ENCODE measurements around the gene NKIRAS2. TPM values are rescaled to one million over a fixed set of nuclear protein-coding genes. Genes with fewer than 3 reads are reported as not detected.

Gene NKIRAS2
- total and polyA plus RNA-seq, 2 of the 13 experiments (the other 11 are each of a cell fraction or from before 2014, with no cell fraction given), result 27.9 to 42.0 TPM

DNA sequence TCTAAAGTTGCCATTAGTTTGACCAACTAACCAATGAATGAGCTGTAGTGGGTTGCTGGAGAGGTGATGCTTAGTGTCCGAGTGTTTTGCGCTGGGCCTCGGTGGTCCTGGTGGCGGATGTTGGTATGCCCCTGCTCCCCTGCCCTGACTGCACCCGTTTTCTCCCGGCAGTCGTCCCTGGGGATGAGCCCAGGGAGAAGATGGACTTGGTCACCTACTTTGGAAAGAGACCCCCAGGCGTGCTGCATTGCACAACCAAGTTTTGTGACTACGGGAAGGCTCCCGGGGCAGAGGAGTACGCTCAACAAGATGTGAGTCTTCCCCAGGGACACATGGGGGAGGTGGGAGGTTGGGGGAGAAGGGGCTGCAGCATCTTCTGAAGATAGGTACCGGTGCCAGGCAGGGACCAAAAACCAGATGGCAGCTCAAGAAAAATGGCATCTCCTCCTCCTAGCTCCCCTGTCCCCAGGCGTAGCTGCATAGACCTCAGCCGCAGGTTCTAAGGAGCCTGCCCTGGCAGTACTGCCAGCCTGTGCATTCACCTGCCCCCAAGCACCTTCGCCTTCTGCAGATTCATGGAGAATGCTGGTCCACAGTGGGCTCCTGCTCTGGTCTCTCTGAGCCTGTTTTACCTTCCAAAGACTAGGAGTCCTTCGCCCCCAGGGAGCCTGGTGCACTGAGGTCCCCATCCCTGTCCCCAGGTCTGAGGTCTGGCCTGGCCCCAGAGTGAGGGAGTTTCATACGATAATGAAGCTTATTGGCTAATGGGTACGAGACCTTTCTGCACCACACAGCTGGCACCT lies 48.0 kb upstream of the NKIRAS2 start (continued):
- TF ChIP-seq AGO2 (optimal IDR thresholded peaks at IDR 0.05; ENCODE audit: low read depth, low read length) (peak; percentile 75), PHF20 (CRISPR knock-in tag; IDR thresholded peaks at IDR 0.05) (no peak), ZNF883 (CRISPR knock-in tag; IDR thresholded peaks at IDR 0.05; ENCODE audit: not compliant biosample characterization) (no peak), MTA3 (CRISPR knock-in tag; IDR thresholded peaks at IDR 0.05) (no peak), AKAP8 (CRISPR knock-in tag; IDR thresholded peaks at IDR 0.05) (peak; percentile 72; the same call in 1 of the 2 replicates), GATAD2A (CRISPR knock-in tag; IDR thresholded peaks at IDR 0.05) (no peak)

DNA sequence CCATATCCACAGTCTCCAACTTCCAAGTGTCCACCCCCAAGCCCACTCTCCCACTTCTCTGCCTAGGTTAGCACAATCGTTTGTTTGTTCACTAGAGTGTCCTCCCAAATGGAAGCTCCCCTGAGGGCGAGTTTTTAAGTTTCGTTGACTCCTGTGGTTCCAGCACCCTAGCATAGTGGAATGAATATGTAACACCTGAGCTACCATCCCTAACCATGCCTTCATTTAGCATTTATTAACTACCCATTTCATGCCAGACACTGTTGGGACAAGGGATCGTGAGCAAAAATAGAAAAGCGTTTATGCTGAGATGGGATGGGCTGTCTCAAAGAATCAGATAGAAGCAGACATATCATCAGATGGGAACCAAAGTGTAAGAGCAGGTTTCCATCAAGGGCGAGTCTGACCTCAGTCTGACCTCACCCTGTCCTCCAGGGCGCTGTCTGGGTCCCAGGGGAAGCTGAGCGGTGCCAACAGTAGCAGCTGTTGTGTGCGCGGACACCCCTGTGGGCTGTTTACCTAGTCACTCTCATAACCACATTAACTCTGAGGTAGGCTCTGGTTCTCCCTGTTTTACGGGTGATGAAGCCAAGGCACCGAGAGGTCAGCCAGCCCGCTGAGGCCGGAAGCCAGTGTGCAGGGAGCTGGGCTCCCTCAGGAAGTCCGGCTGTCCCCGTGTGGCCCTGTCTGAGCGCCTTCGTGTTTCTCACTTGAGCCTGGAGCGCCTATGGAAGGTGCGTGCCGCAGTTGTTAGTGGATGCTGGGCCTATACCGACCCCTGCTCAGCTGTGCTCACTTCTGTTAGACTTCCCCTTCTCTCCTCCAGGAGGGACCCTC lies 47.1 kb upstream of the NKIRAS2 start:
- H3K4me1 ChIP-seq (ENCODE audit: insufficient read depth, low read length), result peaks cover 38% of the 10 kb centered on the region
- BruUV-seq (replicated peaks), result no TSS peak
- in situ Hi-C loops (cut with HindIII; ENCODE audit: extremely low pct_ligation_motif_present, low pct_unique_long_range_greater_than_20kb), result no loop called here
- POLR2A ChIA-PET, result interaction anchor here (0.6 to 3.7 kb wide), 8 partner anchors 13 to 149 kb away, joined by 3 to 14 read pairs (median 4); partner anchors contain the start of genes DNAJC7 and KAT2A
- no peak overlapping the region for H3K27ac ChIP-seq (ENCODE audit: extremely low read length, insufficient read depth, low read length)
- no peak for FAIRE-seq
- H3K27me3 ChIP-seq (ENCODE audit: control insufficient read depth in 1 of 2, insufficient read depth in 2 of 2, low read length in 2 of 2), result no peaks in the 10 kb centered on the region
- 96% methylated on average over 21 of the region's 22 CpGs for WGBS (ENCODE audit: low lambda C conversion rate)
- peaks cover 45 to 84% of the 10 kb centered on the region in 2 experiments for H3K36me3 ChIP-seq (replicated peaks in 1 of 2; ENCODE audit: control insufficient read depth in 1 of 2, insufficient read depth in 2 of 2, low read length in 2 of 2)
- intact Hi-C loops (cut with micrococcal nuclease; ENCODE audit: unreplicated experiment), result no loop called here
- H3K9me3 ChIP-seq (ENCODE audit: low read length), result no peaks in the 10 kb centered on the region
- H2AFZ ChIP-seq (ENCODE audit: low read length), result no peak overlapping the region
- DNase-seq (ENCODE audit: low spot score), result no peak
- no peak overlapping the region for H3K4me2 ChIP-seq (ENCODE audit: low read depth, low read length)
- no peak overlapping the region for H3K4me3 ChIP-seq (replicated peaks in 1 of 3; ENCODE audit: insufficient read depth in 1 of 3, low read depth in 2 of 3, low read length in 3 of 3)
- ATAC-seq, result peak; percentile 2
- H3K79me2 ChIP-seq (ENCODE audit: insufficient read depth, low read length), result peaks cover 29% of the 10 kb centered on the region
- no peak overlapping the region for H3K9ac ChIP-seq (ENCODE audit: insufficient read depth, low read depth, low read length)
- CTCF ChIA-PET (ENCODE audit: low intra/inter-chr PET ratio, low total read pairs), result no interaction called here
- H4K20me1 ChIP-seq (ENCODE audit: insufficient read depth, low read length), result peaks cover 12% of the 10 kb centered on the region; the same call in 1 of the 2 replicates
- TF ChIP-seq POLR2A (IDR thresholded peaks at IDR 0.05; ENCODE audit: insufficient read depth in 1 of 2, low read depth in 2 of 2, low read length in 2 of 2) (peak; percentile 18 to 41; a peak in 2 of 4 replicates), ZSCAN22 (CRISPR knock-in tag; IDR thresholded peaks at IDR 0.05) (no peak), RBAK (CRISPR knock-in tag; IDR thresholded peaks at IDR 0.05) (no peak), ZFP41 (CRISPR knock-in tag; IDR thresholded peaks at IDR 0.05; ENCODE audit: borderline replicate concordance) (no peak), RAD21 (CRISPR knock-in tag; IDR thresholded peaks at IDR 0.05) (no peak), ZNF431 (CRISPR knock-in tag; IDR thresholded peaks at IDR 0.05; ENCODE audit: borderline replicate concordance, low read depth) (no peak), ZBTB46 (CRISPR knock-in tag; IDR thresholded peaks at IDR 0.05; ENCODE audit: borderline replicate concordance) (no peak), RARA (CRISPR knock-in tag; IDR thresholded peaks at IDR 0.05) (peak; percentile 30; the same call in 1 of the 2 replicates), ZNF546 (CRISPR knock-in tag; conservative IDR thresholded peaks at IDR 0.05) (no peak), CENPT (CRISPR knock-in tag; IDR thresholded peaks at IDR 0.05; ENCODE audit: low read depth) (no peak), AGO2 (optimal IDR thresholded peaks at IDR 0.05; ENCODE audit: low read depth, low read length) (peak; percentile 88), ZNF333 (CRISPR knock-in tag; IDR thresholded peaks at IDR 0.05; ENCODE audit: borderline replicate concordance) (no peak), ADNP (CRISPR knock-in tag; IDR thresholded peaks at IDR 0.05) (no peak), ZNF136 (CRISPR knock-in tag; IDR thresholded peaks at IDR 0.05; ENCODE audit: low read depth) (no peak), ZNF343 (CRISPR knock-in tag; IDR thresholded peaks at IDR 0.05) (no peak), ZBTB38 (CRISPR knock-in tag; IDR thresholded peaks at IDR 0.05) (peak; percentile 23; the same call in 1 of the 2 replicates), RBM22 (optimal IDR thresholded peaks at IDR 0.05; ENCODE audit: low read length) (peak; percentile 81)

Data from HepG2 (cell line).